Upper lobe of right lung (tissue), 1 donor: Measurements from ENCODE around the gene OPTC. TPM values are rescaled to one million over a fixed set of nuclear protein-coding genes. Genes with fewer than 3 reads are reported as not detected.

Experiments
- ATAC-seq: fragments of 200-7000 bp; cut with Tn5 transposase; one replicate; pipeline ENCODE4 v1.9.1; 2020; ENCODE audit warnings: mild to moderate bottlenecking, moderate library complexity
- DNase-seq: peaks from one replicate; pipeline ENCODE4 v3.0.0-alpha.2; 2020
- H3K27ac ChIP-seq: fragments of 200-600 bp; one replicate; pipeline ENCODE4 v1.8.0; 2022
- H3K27me3 ChIP-seq: fragments of 200-600 bp; one replicate; pipeline ENCODE4 v1.8.0; 2022; ENCODE audit warnings: mild to moderate bottlenecking
- H3K36me3 ChIP-seq: fragments of 200-600 bp; one replicate; pipeline ENCODE4 v1.8.0; 2022
- H3K4me1 ChIP-seq: fragments of 200-600 bp; one replicate; pipeline ENCODE4 v1.8.0; 2022
- H3K4me3 ChIP-seq: fragments of 200-600 bp; one replicate; pipeline ENCODE4 v1.8.0; 2022; ENCODE audit warnings: mild to moderate bottlenecking
- H3K9me3 ChIP-seq: fragments of 200-600 bp; one replicate; pipeline ENCODE4 v1.8.0; 2022
- CTCF ChIP-seq: fragments of 200-600 bp; IDR thresholded peaks from one replicate; pipeline ENCODE4 v1.8.0; 2022; ENCODE audit warnings: antibody characterized with exemption
- intact Hi-C: fragments of 100-400 bp; cut with DNase I; formaldehyde crosslinking; loops from one replicate; pipeline ENCODE4 v1.11.0; 2022
- total RNA-seq: library from RNA; stranded (reverse); fragmentation: NEBNext Ultra II Directional; extraction: Animal tissue kit (Norgen Biotek cat#: 25700); gene quantifications from one replicate; pipeline ENCODE4 v1.2.1, GENCODE V29; 2021
- donor health status: DM: no; HTN: yes; CAD: no; lungs with severe emphysema.

The OPTC gene
- total RNA-seq, 1 donor from 2014 or later: not detected

- H3K27me3 ChIP-seq: no peaks in the 10 kb centered on the region
- intact Hi-C loops: no loop called here
- H3K4me3 ChIP-seq: no peak overlapping the region
- DNase-seq (peak; percentile 9), ATAC-seq (no peak)
- TF ChIP-seq CTCF: no peak
- H3K27ac ChIP-seq: no peak overlapping the region
- H3K9me3 ChIP-seq: no peaks in the 10 kb centered on the region
- H3K36me3 ChIP-seq: no peaks in the 10 kb centered on the region
- H3K4me1 ChIP-seq: no peaks in the 10 kb centered on the region
Measured at GRCh38 chr1:203549309-203549708, 55.4 kb downstream of the OPTC start.

GRCh38 chr1:203550846-203551245 lies 56.9 kb downstream of the OPTC start:
- H3K4me1 ChIP-seq: peaks cover 3% of the 10 kb centered on the region
- no peak overlapping the region for H3K27ac ChIP-seq
- intact Hi-C loops: no loop called here
- ATAC-seq (no peak), DNase-seq (no peak)
- H3K4me3 ChIP-seq: no peak overlapping the region
- H3K9me3 ChIP-seq: no peaks in the 10 kb centered on the region
- H3K36me3 ChIP-seq: no peaks in the 10 kb centered on the region
- TF ChIP-seq CTCF: no peak
- no peaks in the 10 kb centered on the region for H3K27me3 ChIP-seq

GRCh38 chr1:203551550-203551949 lies 57.6 kb downstream of the OPTC start:
- H3K4me1 ChIP-seq: peaks cover 3% of the 10 kb centered on the region
- H3K9me3 ChIP-seq: no peaks in the 10 kb centered on the region
- H3K36me3 ChIP-seq: no peaks in the 10 kb centered on the region
- DNase-seq (no peak), ATAC-seq (no peak)
- TF ChIP-seq CTCF: no peak
- H3K4me3 ChIP-seq: no peak overlapping the region
- H3K27ac ChIP-seq: no peak overlapping the region
- H3K27me3 ChIP-seq: no peaks in the 10 kb centered on the region
- intact Hi-C loops: no loop called here

- intact Hi-C loops: no loop called here
- no peak overlapping the region for H3K4me3 ChIP-seq
- DNase-seq (no peak), ATAC-seq (no peak)
- peaks cover 15% of the 10 kb centered on the region for H3K4me1 ChIP-seq
- no peaks in the 10 kb centered on the region for H3K27me3 ChIP-seq
- no peaks in the 10 kb centered on the region for H3K36me3 ChIP-seq
- no peak overlapping the region for H3K27ac ChIP-seq
- H3K9me3 ChIP-seq: no peaks in the 10 kb centered on the region
- TF ChIP-seq CTCF: no peak
Measured at GRCh38 chr1:203553496-203553895, 59.5 kb downstream of the OPTC start.

- no peak overlapping the region for H3K27ac ChIP-seq
- DNase-seq (no peak), ATAC-seq (peak; percentile 37)
- no peaks in the 10 kb centered on the region for H3K9me3 ChIP-seq
- TF ChIP-seq CTCF: no peak
- H3K4me1 ChIP-seq: peaks cover 18% of the 10 kb centered on the region
- no peaks in the 10 kb centered on the region for H3K27me3 ChIP-seq
- intact Hi-C loops: no loop called here
- no peak overlapping the region for H3K4me3 ChIP-seq
- H3K36me3 ChIP-seq: no peaks in the 10 kb centered on the region
Measured at GRCh38 chr1:203554071-203554470, 60.1 kb downstream of the OPTC start.

- no peak overlapping the region for H3K4me3 ChIP-seq
- ATAC-seq (no peak), DNase-seq (no peak)
- no peak overlapping the region for H3K27ac ChIP-seq
- intact Hi-C loops: no loop called here
- H3K4me1 ChIP-seq: peaks cover 18% of the 10 kb centered on the region
- H3K27me3 ChIP-seq: no peaks in the 10 kb centered on the region
- no peaks in the 10 kb centered on the region for H3K9me3 ChIP-seq
- no peak for TF ChIP-seq CTCF
- no peaks in the 10 kb centered on the region for H3K36me3 ChIP-seq
Measured at GRCh38 chr1:203555076-203555475, 61.1 kb downstream of the OPTC start.
